GM18505 (cell line): Measurements from ENCODE around the gene COL4A1.

Experiments
- ATAC-seq: cut with Tn5 transposase; IDR thresholded peaks from one replicate; pipeline ENCODE4 v1.9.1; 2021; ENCODE audit not compliant: unreplicated experiment
- POLR2A ChIP-seq: IDR thresholded peaks from 4 replicates; pipeline ENCODE4 v1.6.1; 2011; ENCODE audit warnings: borderline replicate concordance; ENCODE audit not compliant: insufficient read depth, insufficient read length; ENCODE audit errors: extremely low read depth

Gene COL4A1

DNA sequence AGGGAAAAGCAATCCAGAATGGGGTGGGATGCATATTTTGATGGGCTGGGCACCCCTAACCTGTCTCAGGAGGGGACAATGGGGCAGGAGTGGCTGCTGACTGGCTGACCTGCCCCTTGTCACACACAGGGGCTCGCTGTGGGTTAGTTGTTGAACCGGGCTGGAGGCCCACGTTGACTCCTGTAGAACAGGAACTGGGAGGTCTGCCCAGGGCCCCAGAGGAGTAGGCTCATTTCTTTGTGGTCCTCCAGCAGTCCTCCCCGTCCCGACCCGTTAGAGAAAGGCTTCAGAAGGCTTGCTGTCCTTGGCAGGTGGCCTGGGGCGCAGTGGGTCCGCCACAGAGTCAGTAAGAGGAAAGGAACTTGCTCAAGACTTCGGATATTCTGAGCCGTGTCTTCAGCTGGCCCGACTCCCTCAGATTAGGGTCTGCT is 70.1 kb downstream of the COL4A1 start:
- TF ChIP-seq POLR2A: no peak
- ATAC-seq: no peak

- TF ChIP-seq POLR2A: no peak
- ATAC-seq: no peak
Observed at GRCh38 chr13:110236431-110236830, 70.5 kb downstream of the COL4A1 start.

DNA sequence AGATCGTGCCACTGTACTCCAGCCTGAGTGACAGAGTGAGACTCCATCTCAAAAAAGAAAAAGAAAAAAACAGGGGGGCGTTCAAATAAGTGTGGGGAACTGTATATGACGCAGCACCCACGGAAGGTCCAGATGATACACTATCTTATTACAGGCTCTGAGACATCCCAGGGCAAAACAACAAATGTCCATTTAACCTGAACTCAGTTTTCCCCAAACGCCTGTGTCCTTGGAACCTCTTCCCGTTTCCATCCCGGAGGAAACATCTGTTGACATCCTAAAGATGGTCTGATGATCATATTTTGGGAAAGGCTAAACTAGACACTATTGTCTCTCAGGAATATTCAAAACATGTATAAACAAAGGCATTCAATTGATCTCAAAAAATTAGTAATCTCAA is 72.4 kb downstream of the COL4A1 start:
- TF ChIP-seq POLR2A: no peak
- ATAC-seq: no peak

- ATAC-seq: no peak
- no peak for TF ChIP-seq POLR2A
Observed at GRCh38 chr13:110233951-110234280, 73.0 kb downstream of the COL4A1 start.

DNA sequence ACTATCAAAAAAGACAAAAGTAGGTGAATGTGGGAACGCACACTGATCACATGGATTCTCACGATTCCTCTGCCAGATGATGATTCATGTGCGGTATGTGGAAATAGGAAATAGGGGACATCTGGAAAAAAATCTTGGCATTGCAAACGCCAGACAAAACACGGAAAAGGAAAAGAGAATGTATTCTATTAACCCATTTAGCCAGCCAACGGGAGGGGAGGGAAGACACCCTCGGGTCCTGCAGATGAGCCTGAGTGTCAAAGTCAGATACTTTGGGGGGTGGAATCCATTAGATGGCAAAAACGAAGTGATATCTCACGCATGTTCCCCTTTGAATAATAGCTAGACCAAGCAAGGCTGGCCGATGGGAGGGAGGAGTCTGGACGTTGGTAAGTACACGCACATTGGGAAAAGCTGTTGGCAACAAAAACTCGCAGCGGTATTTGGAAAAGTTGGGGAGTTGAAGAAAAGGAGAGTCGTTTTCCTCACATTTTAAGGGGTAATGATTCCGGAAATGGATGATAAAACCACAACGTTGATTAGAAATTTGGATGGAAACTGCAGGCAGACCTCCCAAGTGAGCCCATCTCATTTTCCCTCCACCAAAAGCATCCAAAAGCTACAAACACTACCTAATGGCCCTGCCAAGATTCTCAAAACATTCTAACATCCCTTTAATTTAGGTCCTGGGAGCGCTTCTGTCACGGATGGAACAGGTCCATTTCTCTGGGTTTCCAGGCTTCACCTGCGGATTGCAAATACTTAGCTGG is 73.6 kb downstream of the COL4A1 start:
- ATAC-seq: no peak

GRCh38 chr13:110232756-110233155 is 74.2 kb downstream of the COL4A1 start:
- no peak for ATAC-seq
- no peak for TF ChIP-seq POLR2A

More for the DNA sequence above, 73.6 kb downstream of the COL4A1 start:
- no peak for TF ChIP-seq POLR2A

- no peak for TF ChIP-seq POLR2A
- no peak for ATAC-seq
Observed at GRCh38 chr13:110232142-110232541, 74.8 kb downstream of the COL4A1 start.

DNA sequence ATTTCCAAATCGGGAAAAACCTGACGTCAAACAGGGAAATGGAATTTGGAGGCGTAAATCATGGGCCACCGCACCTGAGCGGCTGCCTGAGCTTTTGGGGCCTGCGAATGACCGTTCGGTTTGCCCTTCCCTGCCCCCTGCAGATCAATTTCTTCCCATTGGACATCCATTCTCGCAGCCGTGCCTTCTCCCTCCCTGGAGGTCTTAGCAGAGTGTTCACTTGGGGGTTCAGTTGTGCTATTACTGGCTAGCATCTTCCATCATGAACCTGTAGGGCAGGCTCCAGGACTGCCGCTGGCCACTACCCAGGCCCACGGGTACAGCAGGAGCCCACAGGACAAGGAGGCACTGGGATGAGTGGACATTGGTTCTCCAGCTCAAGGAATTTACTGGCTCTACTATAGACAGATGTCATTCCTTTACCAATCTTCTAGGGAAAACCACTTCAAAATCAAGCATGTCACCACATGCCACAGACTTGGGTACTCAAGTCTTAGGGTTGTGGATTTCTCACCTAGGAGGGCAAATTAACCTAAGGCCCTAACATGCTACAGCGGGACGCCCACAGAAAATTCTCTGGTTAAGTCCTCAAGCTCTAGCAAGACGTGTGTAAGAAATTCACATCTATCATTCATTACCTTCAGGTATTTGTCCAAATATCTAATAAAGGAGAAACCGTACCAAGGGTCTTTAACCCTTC is 75.5 kb downstream of the COL4A1 start:
- no peak for ATAC-seq
- TF ChIP-seq POLR2A: no peak

DNA sequence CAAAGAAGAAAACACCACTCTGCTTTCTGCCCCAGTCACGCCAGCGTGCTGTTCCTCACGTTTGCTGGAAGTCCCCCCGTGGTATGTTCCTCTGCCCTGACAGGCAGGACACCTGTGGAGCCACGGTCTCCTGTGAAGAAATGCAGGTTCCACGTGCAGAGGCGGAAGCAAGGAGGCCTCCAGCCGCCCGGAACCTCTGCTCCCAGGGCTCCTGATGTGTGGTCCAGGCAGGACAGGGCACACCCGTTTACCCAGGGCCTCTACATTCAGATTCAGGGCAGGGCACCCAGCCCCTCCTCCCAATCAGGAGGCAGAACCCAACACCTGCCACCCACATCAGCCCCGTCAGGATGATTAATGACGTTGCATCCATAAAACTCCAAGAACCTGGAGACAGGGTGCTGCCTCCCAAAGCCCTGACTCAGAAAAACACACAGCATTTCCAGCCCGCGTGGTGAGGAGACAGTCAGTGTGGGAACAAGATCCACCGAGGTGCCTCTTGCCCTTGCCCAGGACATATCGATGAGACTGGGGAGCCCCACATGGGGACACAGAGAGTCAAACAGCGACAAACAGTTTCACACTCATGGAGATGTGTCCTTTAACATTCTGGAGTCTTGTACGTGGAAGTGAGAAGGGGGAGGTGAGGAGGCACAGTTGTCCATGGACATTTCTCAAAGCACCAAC is 76.2 kb downstream of the COL4A1 start:
- ATAC-seq: no peak
- no peak for TF ChIP-seq POLR2A

DNA sequence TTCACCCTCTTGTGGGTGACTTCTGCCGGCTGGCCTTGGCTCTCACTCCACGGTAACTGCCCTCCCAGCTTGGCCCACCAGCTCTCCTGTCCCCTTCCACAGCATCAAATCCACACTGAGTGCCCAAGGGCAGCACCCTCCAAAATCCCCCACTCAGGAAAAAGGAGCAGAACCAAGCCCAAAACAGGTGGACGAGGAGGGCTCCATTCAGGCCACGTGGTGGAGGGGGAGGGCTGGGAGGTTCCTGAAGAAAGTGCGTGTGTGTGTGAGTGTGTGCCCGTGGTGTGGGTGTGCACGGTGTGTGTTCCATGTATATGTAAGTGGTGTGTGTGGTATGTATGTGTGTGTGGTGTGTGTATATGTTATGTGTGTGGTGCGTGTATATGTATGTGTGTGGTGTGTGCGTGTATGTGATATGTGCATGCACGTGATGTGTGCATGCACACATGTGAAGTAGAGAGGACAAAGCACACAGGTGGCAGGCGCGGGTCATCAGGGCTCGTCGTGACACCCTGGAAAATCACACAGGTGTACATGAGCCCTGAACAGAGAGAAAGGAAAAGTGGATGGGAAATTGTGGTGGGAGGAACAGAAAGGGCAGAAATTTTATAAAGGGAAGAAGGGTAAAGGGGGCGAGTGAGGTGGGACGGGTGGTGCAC is 76.9 kb downstream of the COL4A1 start:
- no peak for TF ChIP-seq POLR2A
- ATAC-seq: no peak

- no peak for ATAC-seq
- TF ChIP-seq POLR2A: no peak
Observed at GRCh38 chr13:110228936-110229904, 77.7 kb downstream of the COL4A1 start.

DNA sequence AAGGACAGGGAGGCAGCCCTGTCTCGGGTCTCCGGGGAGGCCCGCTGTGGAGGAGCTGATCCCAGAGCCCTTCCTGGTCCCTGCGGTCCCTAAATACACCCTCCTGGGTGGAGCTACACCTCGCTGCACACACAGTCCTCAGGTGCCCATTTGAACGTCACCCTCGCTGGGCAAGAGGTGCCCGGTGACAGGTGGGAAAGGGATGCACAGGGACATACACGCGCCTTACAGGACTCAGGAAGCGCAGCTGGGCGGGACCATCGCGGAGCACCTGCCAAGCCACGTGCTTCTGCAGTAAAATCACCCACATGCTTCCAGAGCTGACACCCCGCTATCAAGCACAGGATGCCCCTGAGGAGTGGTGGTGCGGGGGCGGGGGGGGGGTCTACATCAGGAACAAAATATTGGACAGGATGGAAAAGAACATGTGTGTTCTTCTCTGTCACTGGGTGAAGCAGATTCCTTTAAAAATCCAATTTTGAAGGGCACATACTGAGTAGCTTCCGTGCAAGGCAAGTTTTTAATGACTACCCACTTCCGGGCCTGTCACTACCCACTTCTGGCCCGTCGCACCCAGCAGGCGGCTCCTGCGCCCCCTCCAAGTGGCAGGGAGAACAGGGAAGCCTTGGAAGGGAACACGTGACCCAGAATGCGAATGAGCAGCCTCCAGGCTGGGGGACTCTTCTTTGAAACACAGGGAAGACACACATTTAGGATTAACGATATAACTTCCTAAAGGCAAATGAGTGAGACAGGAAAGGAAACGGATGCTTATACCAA is 78.9 kb downstream of the COL4A1 start:
- TF ChIP-seq POLR2A: no peak
- no peak for ATAC-seq

DNA sequence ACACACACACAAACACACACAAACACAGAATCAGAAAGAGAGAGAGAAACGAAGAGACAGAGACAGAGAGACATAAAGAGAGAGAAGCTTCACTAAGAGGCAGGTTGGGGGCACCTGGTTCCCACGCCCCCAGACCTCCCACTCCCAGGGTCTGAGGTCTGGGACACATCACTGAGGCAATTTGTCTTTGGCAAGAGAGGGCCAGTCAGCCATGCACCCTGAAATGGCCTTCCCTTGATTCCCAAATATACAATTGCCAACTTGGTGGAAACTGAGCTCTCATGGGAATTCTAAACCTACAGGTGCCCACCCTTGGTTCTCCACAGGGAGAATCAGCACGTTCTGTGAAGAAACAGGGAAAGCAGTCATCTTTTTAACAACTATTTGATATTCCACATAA is 79.5 kb downstream of the COL4A1 start:
- TF ChIP-seq POLR2A: no peak
- no peak for ATAC-seq
